ENCODE measurements around the gene SHPK. TPM values are rescaled to one million over a fixed set of nuclear protein-coding genes. Genes with fewer than 3 reads are reported as not detected.
A peak's percentile ranks its signal among the peaks of the same experiment; 100 is the strongest.

The SHPK gene
- polyA plus RNA-seq, 2 of the 4 experiments (the other 2 are of a cell fraction): 10.7 to 11.2 TPM

DNA sequence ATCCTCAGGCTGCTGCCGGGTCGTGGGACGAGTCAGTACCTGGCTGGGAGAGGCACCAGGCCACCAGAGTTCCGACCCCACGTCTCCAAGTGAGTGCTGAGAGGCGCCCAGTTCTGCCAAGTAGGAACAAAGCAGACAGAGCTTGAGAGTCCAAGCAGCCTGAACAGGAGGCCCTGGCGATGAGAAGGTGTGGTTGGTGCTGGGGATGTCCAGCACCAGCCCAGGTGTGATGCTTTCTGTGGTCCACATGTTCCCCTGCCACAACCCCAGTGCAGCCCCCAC, 21.5 kb upstream of the SHPK start:
- POLR2A ChIA-PET: interaction anchor here (1.5 to 2.9 kb wide), 2 partner anchors 10 to 21 kb away, joined by 6 to 11 read pairs; partner anchors contain the start of genes CTNS and SHPK
- TF ChIP-seq, protein P1, sequence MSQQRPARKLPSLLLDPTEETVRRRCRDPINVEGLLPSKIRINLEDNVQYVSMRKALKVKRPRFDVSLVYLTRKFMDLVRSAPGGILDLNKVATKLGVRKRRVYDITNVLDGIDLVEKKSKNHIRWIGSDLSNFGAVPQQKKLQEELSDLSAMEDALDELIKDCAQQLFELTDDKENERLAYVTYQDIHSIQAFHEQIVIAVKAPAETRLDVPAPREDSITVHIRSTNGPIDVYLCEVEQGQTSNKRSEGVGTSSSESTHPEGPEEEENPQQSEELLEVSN (IDR thresholded peaks at IDR 0.05; ENCODE audit: borderline replicate concordance, low read depth): no peak
- TF ChIP-seq POLR2A (IDR thresholded peaks at IDR 0.05; ENCODE audit: low read length) (peak; percentile 5; the same call in 1 of the 2 replicates), NPAS2 (CRISPR knock-in tag; IDR thresholded peaks at IDR 0.05; ENCODE audit: borderline replicate concordance) (no peak)
- TF ChIP-seq, protein P2, sequence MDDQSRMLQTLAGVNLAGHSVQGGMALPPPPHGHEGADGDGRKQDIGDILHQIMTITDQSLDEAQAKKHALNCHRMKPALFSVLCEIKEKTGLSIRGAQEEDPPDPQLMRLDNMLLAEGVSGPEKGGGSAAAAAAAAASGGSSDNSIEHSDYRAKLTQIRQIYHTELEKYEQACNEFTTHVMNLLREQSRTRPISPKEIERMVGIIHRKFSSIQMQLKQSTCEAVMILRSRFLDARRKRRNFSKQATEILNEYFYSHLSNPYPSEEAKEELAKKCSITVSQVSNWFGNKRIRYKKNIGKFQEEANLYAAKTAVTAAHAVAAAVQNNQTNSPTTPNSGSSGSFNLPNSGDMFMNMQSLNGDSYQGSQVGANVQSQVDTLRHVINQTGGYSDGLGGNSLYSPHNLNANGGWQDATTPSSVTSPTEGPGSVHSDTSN (IDR thresholded peaks at IDR 0.05): 0 out of 2 replicates have a peak, but pooled peaks have one; percentile 39
- H3K4me1 ChIP-seq: peaks cover 15% of the 10 kb centered on the region
- H3K4me2 ChIP-seq: no peak overlapping the region
- H3K9me3 ChIP-seq: no peaks in the 10 kb centered on the region
- FAIRE-seq: no peak
- no peak for DNase-seq (ENCODE audit: low read depth in 1 of 2, low spot score in 1 of 2)
- WGBS (ENCODE audit: missing lambda C conversion rate): 91% methylated on average over 7 of the region's 7 CpGs
- H3K27ac ChIP-seq: no peak overlapping the region
- ATAC-seq: peak in 1 of 2 experiments; percentile 2; a peak in 3 of 6 replicates
- no peak overlapping the region for H3K4me3 ChIP-seq
- CTCF ChIA-PET: interaction anchor here (1.6 to 6.8 kb wide), 2 partner anchors 9 to 10 kb away, joined by 10 to 43 read pairs; no protein-coding TSS in a partner anchor

DNA sequence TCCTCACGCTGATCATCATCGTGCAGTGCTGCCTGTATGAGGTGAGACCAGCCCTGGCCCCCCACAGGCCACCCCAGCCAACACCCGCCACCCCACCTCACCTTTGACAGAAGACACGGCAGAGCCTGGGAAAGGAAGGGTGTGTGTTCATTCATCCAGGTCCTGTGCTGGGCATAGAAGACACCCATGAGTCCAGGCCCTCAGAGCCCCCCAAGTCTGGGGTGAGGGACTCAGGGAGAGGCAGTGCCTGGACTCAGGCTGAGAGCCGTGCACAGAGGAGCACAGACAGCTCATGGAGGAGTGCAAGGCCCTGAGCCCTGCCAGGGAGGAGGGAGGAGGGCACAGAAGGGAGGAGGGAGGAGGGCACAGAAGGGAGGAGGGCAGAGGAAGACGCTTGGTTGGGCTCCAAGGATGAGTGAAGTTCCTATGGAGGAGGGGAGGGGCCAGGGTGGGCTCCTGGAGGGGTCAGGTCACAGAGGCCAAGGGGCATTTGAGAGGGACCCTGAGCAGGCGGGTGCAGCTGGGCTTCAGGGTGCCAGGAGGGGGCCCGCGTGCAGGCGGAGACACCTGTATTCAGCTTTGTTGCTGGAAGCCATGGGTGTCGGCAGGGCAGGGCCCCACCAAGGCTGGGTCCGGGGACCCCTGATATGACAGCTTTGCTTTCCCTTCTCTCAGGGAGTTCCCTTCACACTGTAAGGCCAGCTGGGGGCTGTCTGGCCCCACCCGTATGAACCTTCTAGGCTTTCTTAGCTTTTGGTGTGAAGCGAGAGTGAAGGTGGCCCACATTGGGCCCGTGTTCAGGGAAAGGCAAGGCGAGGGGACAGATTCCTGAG, 20.9 kb upstream of the SHPK start:
- no peak overlapping the region for H3K27ac ChIP-seq
- ATAC-seq (no peak), DNase-seq (ENCODE audit: low read depth in 1 of 2, low spot score in 1 of 2) (no peak), FAIRE-seq (no peak)
- WGBS (ENCODE audit: missing lambda C conversion rate): 89% methylated on average over 16 of the region's 16 CpGs
- no peak overlapping the region for H3K4me2 ChIP-seq
- ChIA-PET POLR2A (interaction anchor here (1.5 kb wide), 1 partner anchor 11 kb away, joined by 6 read pairs; no protein-coding TSS in a partner anchor), CTCF (interaction anchor here (0.6 to 6.8 kb wide), 5 partner anchors 9 to 836 kb away, joined by 3 to 43 read pairs (median 10); no protein-coding TSS in a partner anchor)
- no peaks in the 10 kb centered on the region for H3K9me3 ChIP-seq
- no peak overlapping the region for H3K4me3 ChIP-seq
- TF ChIP-seq, protein P3, sequence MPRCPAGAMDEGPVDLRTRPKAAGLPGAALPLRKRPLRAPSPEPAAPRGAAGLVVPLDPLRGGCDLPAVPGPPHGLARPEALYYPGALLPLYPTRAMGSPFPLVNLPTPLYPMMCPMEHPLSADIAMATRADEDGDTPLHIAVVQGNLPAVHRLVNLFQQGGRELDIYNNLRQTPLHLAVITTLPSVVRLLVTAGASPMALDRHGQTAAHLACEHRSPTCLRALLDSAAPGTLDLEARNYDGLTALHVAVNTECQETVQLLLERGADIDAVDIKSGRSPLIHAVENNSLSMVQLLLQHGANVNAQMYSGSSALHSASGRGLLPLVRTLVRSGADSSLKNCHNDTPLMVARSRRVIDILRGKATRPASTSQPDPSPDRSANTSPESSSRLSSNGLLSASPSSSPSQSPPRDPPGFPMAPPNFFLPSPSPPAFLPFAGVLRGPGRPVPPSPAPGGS (IDR thresholded peaks at IDR 0.05): no peak
- TF ChIP-seq BHLHE40 (IDR thresholded peaks at IDR 0.05; ENCODE audit: low read depth, low read length) (no peak), CHD4 (IDR thresholded peaks at IDR 0.05; ENCODE audit: borderline replicate concordance) (no peak), HOXB5 (CRISPR knock-in tag; IDR thresholded peaks at IDR 0.05) (no peak), CEBPB (IDR thresholded peaks at IDR 0.05) (no peak), ZFP36 (IDR thresholded peaks at IDR 0.05; ENCODE audit: borderline replicate concordance, partially characterized antibody) (no peak), RFX5 (IDR thresholded peaks at IDR 0.05) (no peak), MYC (IDR thresholded peaks at IDR 0.05; ENCODE audit: borderline replicate concordance, low read length) (no peak), FOSB (CRISPR knock-in tag; IDR thresholded peaks at IDR 0.05) (no peak), NR3C1 (IDR thresholded peaks at IDR 0.05) (no peak), EHMT2 (IDR thresholded peaks at IDR 0.05; ENCODE audit: low read depth) (no peak), ZSCAN20 (CRISPR knock-in tag; IDR thresholded peaks at IDR 0.05) (no peak), KDM1A (IDR thresholded peaks at IDR 0.05; ENCODE audit: low read depth) (no peak)
- TF ChIP-seq, protein P4, sequence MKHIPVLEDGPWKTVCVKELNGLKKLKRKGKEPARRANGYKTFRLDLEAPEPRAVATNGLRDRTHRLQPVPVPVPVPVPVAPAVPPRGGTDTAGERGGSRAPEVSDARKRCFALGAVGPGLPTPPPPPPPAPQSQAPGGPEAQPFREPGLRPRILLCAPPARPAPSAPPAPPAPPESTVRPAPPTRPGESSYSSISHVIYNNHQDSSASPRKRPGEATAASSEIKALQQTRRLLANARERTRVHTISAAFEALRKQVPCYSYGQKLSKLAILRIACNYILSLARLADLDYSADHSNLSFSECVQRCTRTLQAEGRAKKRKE (CRISPR knock-in tag; IDR thresholded peaks at IDR 0.05; ENCODE audit: low read depth): no peak
- H3K4me1 ChIP-seq: peaks cover 15% of the 10 kb centered on the region

DNA sequence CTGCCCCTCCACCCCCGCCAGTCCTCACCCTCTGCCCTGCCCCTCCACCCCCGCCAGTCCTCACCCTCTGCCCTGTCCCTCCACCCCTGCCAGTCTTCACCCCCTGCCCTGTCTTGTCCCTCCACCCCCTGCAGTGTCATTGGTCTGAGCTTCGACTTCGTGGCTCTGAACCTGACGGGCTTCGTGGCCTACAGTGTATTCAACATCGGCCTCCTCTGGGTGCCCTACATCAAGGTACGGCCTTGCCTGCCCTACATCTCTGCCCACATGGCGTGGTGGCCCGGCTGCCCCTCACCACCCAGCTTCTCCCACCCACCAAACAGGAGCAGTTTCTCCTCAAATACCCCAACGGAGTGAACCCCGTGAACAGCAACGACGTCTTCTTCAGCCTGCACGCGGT, 20.3 kb upstream of the SHPK start:
- ChIA-PET CTCF (interaction anchor here (0.6 to 6.8 kb wide), 4 partner anchors 9 to 835 kb away, joined by 3 to 43 read pairs (median 8); no protein-coding TSS in a partner anchor), POLR2A (interaction anchor here (1.5 kb wide), 1 partner anchor 12 kb away, joined by 7 read pairs; the partner anchor contains the start of gene TAX1BP3)
- WGBS (ENCODE audit: missing lambda C conversion rate): 88% methylated on average over 14 of the region's 16 CpGs
- H3K4me3 ChIP-seq: no peak overlapping the region
- no peak overlapping the region for H3K4me2 ChIP-seq
- no peaks in the 10 kb centered on the region for H3K9me3 ChIP-seq
- peaks cover 15% of the 10 kb centered on the region for H3K4me1 ChIP-seq
- FAIRE-seq (no peak), ATAC-seq (no peak), DNase-seq (ENCODE audit: low read depth in 1 of 2, low spot score in 1 of 2) (no peak)
- H3K27ac ChIP-seq: no peak overlapping the region
- no peak for TF ChIP-seq EHMT2 (IDR thresholded peaks at IDR 0.05; ENCODE audit: low read depth)
- no peak for TF ChIP-seq EHF (CRISPR knock-in tag; IDR thresholded peaks at IDR 0.05)
- TF ChIP-seq, protein P3 (IDR thresholded peaks at IDR 0.05): no peak
- TF ChIP-seq, protein P5, sequence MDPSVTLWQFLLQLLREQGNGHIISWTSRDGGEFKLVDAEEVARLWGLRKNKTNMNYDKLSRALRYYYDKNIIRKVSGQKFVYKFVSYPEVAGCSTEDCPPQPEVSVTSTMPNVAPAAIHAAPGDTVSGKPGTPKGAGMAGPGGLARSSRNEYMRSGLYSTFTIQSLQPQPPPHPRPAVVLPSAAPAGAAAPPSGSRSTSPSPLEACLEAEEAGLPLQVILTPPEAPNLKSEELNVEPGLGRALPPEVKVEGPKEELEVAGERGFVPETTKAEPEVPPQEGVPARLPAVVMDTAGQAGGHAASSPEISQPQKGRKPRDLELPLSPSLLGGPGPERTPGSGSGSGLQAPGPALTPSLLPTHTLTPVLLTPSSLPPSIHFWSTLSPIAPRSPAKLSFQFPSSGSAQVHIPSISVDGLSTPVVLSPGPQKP (IDR thresholded peaks at IDR 0.05; ENCODE audit: low read depth, low read length): no peak
- TF ChIP-seq KDM1A (IDR thresholded peaks at IDR 0.05; ENCODE audit: low read depth): no peak
- no peak for TF ChIP-seq HEYL (CRISPR knock-in tag; IDR thresholded peaks at IDR 0.05)
- no peak for TF ChIP-seq MAZ (IDR thresholded peaks at IDR 0.05; ENCODE audit: borderline replicate concordance, low read depth, low read length)
- no peak for TF ChIP-seq TFCP2L1 (CRISPR knock-in tag; IDR thresholded peaks at IDR 0.05)

Data from A549 (cell line).